ENCODE measurements around the gene MAPK1. TPM values are rescaled to one million over a fixed set of nuclear protein-coding genes. Genes with fewer than 3 reads are reported as not detected.
"Not testable (repeated sequence)": the region's sequence is repeated elsewhere in the genome, so short reads cannot be mapped to it uniquely, and the experiment has no call there.

The MAPK1 gene
- total RNA-seq, 4 donors from 2014 or later, result 72.3 to 121 (median 85.2) TPM

DNA sequence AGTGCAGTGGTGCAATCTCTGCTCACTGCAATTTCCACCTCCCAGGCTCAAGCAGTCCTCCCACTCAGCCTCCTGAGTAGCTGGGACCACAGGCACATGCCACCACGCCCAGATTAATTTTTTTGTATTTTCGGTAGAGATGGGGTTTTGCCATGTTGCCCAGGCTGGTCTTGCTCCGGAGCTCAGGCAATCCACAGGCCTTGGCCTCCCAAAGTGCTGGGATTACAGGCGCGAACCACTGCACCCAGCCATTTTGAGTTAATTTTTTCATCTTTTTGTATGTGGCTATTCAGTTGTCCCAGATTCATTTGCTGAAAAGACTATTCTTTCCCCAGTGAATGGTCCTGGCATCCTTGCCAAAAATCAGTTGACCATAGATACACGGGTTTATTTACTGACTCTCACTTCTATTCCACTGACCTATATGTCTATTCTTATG lies 63.6 kb downstream of the MAPK1 start:
- WGBS, 2 donors, result 83 to 86% methylated on average over 6 of the region's 6 CpGs
- no peak overlapping the region for H3K4me3 ChIP-seq (ENCODE audit: low read depth, poor library complexity, severe bottlenecking)
- intact Hi-C loops (cut with DNase I; ENCODE audit: low total_unique reads), result no loop called here
- TF ChIP-seq, protein P1, sequence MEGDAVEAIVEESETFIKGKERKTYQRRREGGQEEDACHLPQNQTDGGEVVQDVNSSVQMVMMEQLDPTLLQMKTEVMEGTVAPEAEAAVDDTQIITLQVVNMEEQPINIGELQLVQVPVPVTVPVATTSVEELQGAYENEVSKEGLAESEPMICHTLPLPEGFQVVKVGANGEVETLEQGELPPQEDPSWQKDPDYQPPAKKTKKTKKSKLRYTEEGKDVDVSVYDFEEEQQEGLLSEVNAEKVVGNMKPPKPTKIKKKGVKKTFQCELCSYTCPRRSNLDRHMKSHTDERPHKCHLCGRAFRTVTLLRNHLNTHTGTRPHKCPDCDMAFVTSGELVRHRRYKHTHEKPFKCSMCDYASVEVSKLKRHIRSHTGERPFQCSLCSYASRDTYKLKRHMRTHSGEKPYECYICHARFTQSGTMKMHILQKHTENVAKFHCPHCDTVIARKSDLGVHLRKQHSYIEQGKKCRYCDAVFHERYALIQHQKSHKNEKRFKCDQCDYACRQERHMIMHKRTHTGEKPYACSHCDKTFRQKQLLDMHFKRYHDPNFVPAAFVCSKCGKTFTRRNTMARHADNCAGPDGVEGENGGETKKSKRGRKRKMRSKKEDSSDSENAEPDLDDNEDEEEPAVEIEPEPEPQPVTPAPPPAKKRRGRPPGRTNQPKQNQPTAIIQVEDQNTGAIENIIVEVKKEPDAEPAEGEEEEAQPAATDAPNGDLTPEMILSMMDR (IDR thresholded peaks at IDR 0.05), result no peak
- TF ChIP-seq POLR2A (IDR thresholded peaks at IDR 0.05), result no peak
- no peak for DNase-seq (ENCODE audit: low spot score in 2 of 2)

DNA sequence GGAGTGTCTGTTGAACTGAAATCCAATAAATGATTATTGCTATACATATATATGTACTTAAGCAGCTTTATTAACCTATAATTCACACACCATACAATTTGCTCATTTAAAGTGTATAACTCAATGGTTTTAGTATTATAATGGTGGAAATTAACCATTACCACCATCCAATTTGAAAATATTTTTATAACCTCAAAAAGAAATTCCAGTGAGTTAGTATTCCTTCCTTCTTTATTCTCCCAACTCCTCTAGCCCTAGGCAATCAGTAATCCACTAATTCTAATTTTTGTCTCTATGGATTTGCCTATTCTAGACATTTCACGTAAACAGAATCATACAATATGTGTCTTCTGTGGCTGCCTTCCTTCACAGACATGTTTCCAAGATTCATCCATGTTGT lies 64.8 kb downstream of the MAPK1 start:
- no peak overlapping the region for H3K4me3 ChIP-seq (ENCODE audit: low read depth, poor library complexity, severe bottlenecking)
- intact Hi-C loops (cut with DNase I; ENCODE audit: low total_unique reads), result no loop called here
- no peak for TF ChIP-seq POLR2A (IDR thresholded peaks at IDR 0.05)
- no peak for DNase-seq (ENCODE audit: low spot score in 2 of 2)
- 100% methylated on average over 1 of the region's 1 CpG for WGBS, 2 donors

DNA sequence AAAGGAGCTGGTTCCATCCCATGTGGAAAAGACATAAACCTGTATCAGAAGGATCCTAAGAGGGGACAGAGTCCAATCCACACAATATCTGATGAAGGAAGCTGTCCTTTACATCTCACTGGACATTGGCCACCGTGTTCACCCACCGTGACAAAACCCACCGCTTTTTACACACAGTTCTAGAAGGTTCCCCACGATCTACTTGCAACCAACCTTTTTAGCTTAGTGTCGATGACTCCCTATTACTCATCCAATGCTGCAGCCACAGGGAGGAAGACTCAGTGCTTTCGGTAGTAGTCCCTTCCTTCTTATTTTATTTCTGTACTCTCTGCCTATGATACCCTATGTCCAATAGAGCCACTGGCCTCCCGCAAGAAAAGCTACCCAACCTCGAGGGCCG lies 65.4 kb downstream of the MAPK1 start:
- intact Hi-C loops (cut with DNase I; ENCODE audit: low total_unique reads), result no loop called here
- 94 to 96% methylated on average over 9 of the region's 9 CpGs for WGBS, 2 donors
- DNase-seq (ENCODE audit: low spot score in 2 of 2), result peak in 1 of 2 donors; percentile 15
- no peak overlapping the region for H3K4me3 ChIP-seq (ENCODE audit: low read depth, poor library complexity, severe bottlenecking)
- TF ChIP-seq, protein P1 (IDR thresholded peaks at IDR 0.05), result no peak
- no peak for TF ChIP-seq POLR2A (IDR thresholded peaks at IDR 0.05)

DNA sequence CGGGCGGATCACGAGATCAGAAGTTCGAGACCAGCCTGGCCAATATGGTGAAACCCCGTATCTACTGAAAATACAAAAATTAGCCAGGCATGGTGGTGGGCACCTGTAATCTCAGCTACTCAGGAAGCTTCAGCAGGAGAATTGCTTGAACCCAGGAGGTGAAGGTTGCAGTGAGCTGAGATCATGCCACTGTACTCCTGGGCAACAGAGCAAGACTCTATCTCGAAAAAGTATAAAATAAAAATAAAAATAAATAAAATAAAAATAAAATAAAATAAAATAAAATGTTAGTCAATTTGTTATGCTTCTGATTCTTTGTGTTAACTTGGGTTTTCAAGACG lies 66.2 kb downstream of the MAPK1 start:
- H3K4me3 ChIP-seq (ENCODE audit: low read depth, poor library complexity, severe bottlenecking); DNase-seq (ENCODE audit: low spot score in 2 of 2); intact Hi-C loops (cut with DNase I; ENCODE audit: low total_unique reads): not testable (repeated sequence)
- WGBS, 2 donors, result 99% methylated on average over 7 of the region's 7 CpGs

DNA sequence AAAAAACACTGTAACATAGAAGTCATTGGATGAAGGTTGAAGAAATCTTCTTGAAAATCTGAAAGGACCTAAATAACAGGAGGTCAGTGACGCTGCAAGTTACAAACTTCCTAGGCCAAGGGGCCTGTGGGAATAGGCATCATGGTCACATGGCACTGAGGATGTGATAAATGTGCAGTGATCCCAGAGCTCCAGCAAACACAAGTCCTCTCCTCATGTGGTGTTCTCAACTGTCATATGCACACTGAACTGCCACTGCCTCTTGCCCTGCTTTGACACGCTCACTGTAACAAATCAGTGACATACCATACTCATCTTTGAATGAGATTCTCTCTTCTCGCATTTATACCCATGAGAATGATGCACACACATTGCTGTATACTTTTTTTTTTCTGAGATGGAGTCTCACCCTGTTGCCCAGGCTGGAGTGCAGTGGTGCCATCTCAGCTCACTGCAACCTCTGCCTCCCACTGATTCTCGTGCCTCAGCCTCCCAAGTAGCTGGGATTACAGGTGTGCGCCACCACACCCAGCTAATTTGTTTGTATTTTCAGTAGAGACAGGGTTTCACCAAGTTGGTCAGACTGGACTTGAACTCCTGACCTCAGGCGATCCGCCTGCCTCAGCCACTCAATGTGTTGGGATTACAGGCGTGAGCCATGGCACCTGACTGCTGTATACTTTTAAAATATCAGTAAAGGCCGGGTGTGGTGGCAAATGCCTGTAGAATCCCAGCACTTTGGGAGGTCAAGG lies 66.7 kb downstream of the MAPK1 start:
- intact Hi-C loops (cut with DNase I; ENCODE audit: low total_unique reads), result no loop called here
- no peak overlapping the region for H3K4me3 ChIP-seq (ENCODE audit: low read depth, poor library complexity, severe bottlenecking)
- TF ChIP-seq POLR2A (IDR thresholded peaks at IDR 0.05), result no peak
- TF ChIP-seq, protein P1 (IDR thresholded peaks at IDR 0.05), result no peak
- peak in 1 of 2 donors; percentile 76 for DNase-seq (ENCODE audit: low spot score in 2 of 2)
- 97% methylated on average over 9 of the region's 9 CpGs for WGBS, 2 donors

DNA sequence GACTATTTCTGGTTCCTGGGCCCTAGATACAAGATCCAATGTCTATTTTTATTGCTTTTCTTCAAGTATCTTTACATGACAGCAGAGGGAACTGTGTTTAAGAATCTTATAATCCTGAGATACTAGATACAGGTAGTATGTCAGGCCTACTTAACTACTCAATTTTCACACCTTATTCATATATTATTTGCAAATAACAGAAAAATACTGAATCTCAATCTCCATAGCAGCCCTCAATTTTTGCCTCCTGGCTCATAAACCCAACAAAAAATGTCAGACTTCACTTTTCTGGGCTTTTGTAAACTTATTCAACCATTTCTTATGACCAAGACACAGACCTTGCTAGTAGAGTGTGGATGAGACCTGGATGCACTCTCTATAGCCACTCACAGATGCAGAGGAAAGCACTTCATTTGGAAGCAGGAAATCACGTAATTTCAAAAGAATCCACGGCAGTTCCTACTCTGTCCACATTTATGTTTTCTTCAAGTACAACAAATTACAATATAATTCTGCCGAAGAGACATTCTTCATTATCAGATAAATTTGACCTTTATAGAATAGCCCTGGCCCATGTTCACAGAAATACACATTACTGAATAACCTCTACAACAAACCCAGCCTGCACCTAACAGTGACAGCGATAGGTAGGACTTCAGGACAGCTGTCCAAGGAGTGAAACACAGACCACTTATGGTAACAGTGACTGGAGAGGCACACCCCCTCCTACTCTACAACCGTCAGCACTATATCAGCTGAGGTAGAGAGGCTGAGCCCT lies 69.8 kb downstream of the MAPK1 start:
- no peak overlapping the region for H3K4me3 ChIP-seq (ENCODE audit: low read depth, poor library complexity, severe bottlenecking)
- WGBS, 2 donors, result 65 to 72% methylated on average over 5 of the region's 5 CpGs
- no peak for DNase-seq (ENCODE audit: low spot score in 2 of 2)
- intact Hi-C loops (cut with DNase I; ENCODE audit: low total_unique reads), result no loop called here
- TF ChIP-seq, protein P1 (IDR thresholded peaks at IDR 0.05), result no peak
- TF ChIP-seq POLR2A (IDR thresholded peaks at IDR 0.05), result no peak
